HepG2 (cell line): Measurements from ENCODE around the gene LASP1. TPM values are rescaled to one million over a fixed set of nuclear protein-coding genes. Genes with fewer than 3 reads are reported as not detected.

Experiments
- ATF3 ChIP-seq: sonication (generic); formaldehyde crosslinking; IDR thresholded peaks from 2 replicates; pipeline ENCODE4 v1.4.0; 2020; ENCODE audit warnings: missing genetic modification reagents
- ATF5 ChIP-seq: sonication (generic); formaldehyde crosslinking; IDR thresholded peaks from 2 replicates; pipeline ENCODE4 v1.4.0; 2020; ENCODE audit warnings: mild to moderate bottlenecking, low read depth, missing genetic modification reagents
- CBX2 ChIP-seq, 2 experiments: fragments of 200-600 bp in 1 of 2; sonication (generic); formaldehyde crosslinking in 1 of 2; IDR thresholded peaks; 2 replicates each; pipeline versions ENCODE4 v1.7.0 to v1.8.1; 2018 to 2022; ENCODE audit warnings: low read depth in 2 of 2, low read length in 1 of 2, mild to moderate bottlenecking in 1 of 2, missing genetic modification reagents in 1 of 2
- GATAD2A ChIP-seq: IDR thresholded peaks from 2 replicates; pipeline ENCODE4 v1.6.1; 2016
- HOMEZ ChIP-seq: IDR thresholded peaks from 2 replicates; pipeline ENCODE4 v1.6.1; 2016; ENCODE audit warnings: low read depth
- HOXA9 ChIP-seq: sonication (generic); formaldehyde crosslinking; IDR thresholded peaks from 2 replicates; pipeline ENCODE4 v1.8.1; 2022; ENCODE audit warnings: missing genetic modification reagents, mild to moderate bottlenecking, moderate library complexity, borderline replicate concordance
- ISX ChIP-seq: sonication (generic); formaldehyde crosslinking; conservative IDR thresholded peaks from 2 replicates; pipeline ENCODE4 v1.5.0; 2020; ENCODE audit warnings: missing genetic modification reagents
- JUND ChIP-seq: sonication (generic); formaldehyde crosslinking; IDR thresholded peaks from 2 replicates; pipeline ENCODE4 v1.8.0; 2022; ENCODE audit warnings: mild to moderate bottlenecking, missing genetic modification reagents
- NFKB2 ChIP-seq: sonication (generic); formaldehyde crosslinking; IDR thresholded peaks from 2 replicates; pipeline ENCODE4 v1.4.0; 2020; ENCODE audit warnings: missing genetic modification reagents, borderline replicate concordance
- NFYC ChIP-seq: IDR thresholded peaks from 2 replicates; pipeline ENCODE4 v1.6.1; 2016; ENCODE audit warnings: missing genetic modification reagents, missing compliant biosample characterization
- PPARG ChIP-seq: conservative IDR thresholded peaks from 2 replicates; pipeline ENCODE4 v1.6.1; 2016; ENCODE audit warnings: missing biosample characterization, missing genetic modification reagents
- RAD21 ChIP-seq: fragments of 450-650 bp; formaldehyde crosslinking; IDR thresholded peaks from 2 replicates; pipeline ENCODE4 v1.5.0; 2020; ENCODE audit warnings: mild to moderate bottlenecking
- SALL1 ChIP-seq: sonication (generic); formaldehyde crosslinking; IDR thresholded peaks from 2 replicates; pipeline ENCODE4 v1.8.0; 2022; ENCODE audit warnings: mild to moderate bottlenecking, missing genetic modification reagents
- SP4 ChIP-seq: sonication (generic); formaldehyde crosslinking; IDR thresholded peaks from 2 replicates; pipeline ENCODE4 v1.8.1; 2023; ENCODE audit warnings: mild to moderate bottlenecking, missing genetic modification reagents
- STAG1 ChIP-seq: sonication (generic); formaldehyde crosslinking; IDR thresholded peaks from 2 replicates; pipeline ENCODE4 v1.4.0; 2020; ENCODE audit warnings: missing genetic modification reagents
- TBP ChIP-seq: sonication (generic); formaldehyde crosslinking; IDR thresholded peaks from 2 replicates; pipeline ENCODE4 v1.5.0; 2020; ENCODE audit warnings: missing genetic modification reagents
- TCF12 ChIP-seq, 2 experiments: fragments of 450-650 bp in 1 of 2; sonication (generic) in 1 of 2; formaldehyde crosslinking in 1 of 2; IDR thresholded peaks; 2 replicates each; pipeline versions ENCODE4 v1.6.1 to v1.8.0; 2017 to 2022; ENCODE audit warnings: antibody characterized with exemption in 1 of 2, mild to moderate bottlenecking in 1 of 2, missing genetic modification reagents in 1 of 2, moderate library complexity in 1 of 2
- TMF1 ChIP-seq: sonication (generic); formaldehyde crosslinking; IDR thresholded peaks from 2 replicates; pipeline ENCODE4 v1.8.1; 2022; ENCODE audit warnings: low read depth, missing genetic modification reagents
- U2AF2 ChIP-seq: fragments of 200-400 bp; formaldehyde crosslinking; IDR thresholded peaks from 2 replicates; pipeline ENCODE4 v1.6.1; 2017; ENCODE audit warnings: low read depth, mild to moderate bottlenecking, low read length
- WIZ ChIP-seq: sonication (generic); formaldehyde crosslinking; IDR thresholded peaks from 2 replicates; pipeline ENCODE4 v1.5.1; 2020; ENCODE audit warnings: mild to moderate bottlenecking, missing genetic modification reagents
- ZNF264 ChIP-seq: sonication (generic); formaldehyde crosslinking; IDR thresholded peaks from 2 replicates; pipeline ENCODE4 v1.4.0; 2020; ENCODE audit warnings: missing genetic modification reagents
- ZNF3 ChIP-seq: IDR thresholded peaks from 2 replicates; pipeline ENCODE4 v1.7.0; 2017; ENCODE audit warnings: inconsistent platforms
- ZNF329 ChIP-seq: sonication (generic); formaldehyde crosslinking; IDR thresholded peaks from 2 replicates; pipeline ENCODE4 v1.9.0; 2021; ENCODE audit warnings: low read depth, mild to moderate bottlenecking, missing genetic modification reagents
- ZNF44 ChIP-seq: sonication (generic); formaldehyde crosslinking; IDR thresholded peaks from 2 replicates; pipeline ENCODE4 v1.5.1; 2020; ENCODE audit warnings: mild to moderate bottlenecking, missing genetic modification reagents
- ZNF550 ChIP-seq: sonication (generic); formaldehyde crosslinking; IDR thresholded peaks from 2 replicates; pipeline ENCODE4 v1.4.0; 2020; ENCODE audit warnings: mild to moderate bottlenecking, missing genetic modification reagents, borderline replicate concordance
- ZNF580 ChIP-seq: IDR thresholded peaks from 2 replicates; pipeline ENCODE4 v1.6.1; 2016; ENCODE audit warnings: low read depth, borderline replicate concordance
- polyA plus RNA-seq, 8 experiments: library from polyadenylated mRNA; depleted of rRNA in 3 of 8; stranded (reverse) in 7 of 8; unstranded in 1 of 8; fragments of >200 nt; fragmentation: Illumina TruSeq in 4 of 8; extraction: Trizol in 4 of 8; gene quantifications; 2 replicates each; pipeline versions ENCODE4 v1.2.1 to v1.2.3, GENCODE V29; 2011 to 2016; ENCODE audit warnings: low read depth in 4 of 8, missing spikeins in 1 of 8, mixed read lengths in 1 of 8; ENCODE audit not compliant: insufficient read depth in 1 of 8
- total RNA-seq, 5 experiments: library from RNA; depleted of rRNA; stranded (reverse); fragments of >200 nt; fragmentation: Illumina TruSeq; extraction: Trizol; gene quantifications; 2 replicates each; pipeline ENCODE4 v1.2.3, GENCODE V29; 2016; ENCODE audit warnings: low read depth in 1 of 5
- TF ChIP-seq, protein P1 (sequence below): sonication (generic); formaldehyde crosslinking; IDR thresholded peaks from 2 replicates; pipeline ENCODE4 v1.5.0; 2020; ENCODE audit warnings: mild to moderate bottlenecking, low read depth, missing genetic modification reagents, borderline replicate concordance
- TF ChIP-seq, protein P2 (sequence below): IDR thresholded peaks from 2 replicates; pipeline ENCODE4 v1.6.1; 2012; ENCODE audit warnings: inconsistent platforms

LASP1 gene
- total and polyA plus RNA-seq, 2 of the 13 experiments (the other 11 are each of a cell fraction or from before 2014, with no cell fraction given), result 70.1 to 97.0 TPM

DNA sequence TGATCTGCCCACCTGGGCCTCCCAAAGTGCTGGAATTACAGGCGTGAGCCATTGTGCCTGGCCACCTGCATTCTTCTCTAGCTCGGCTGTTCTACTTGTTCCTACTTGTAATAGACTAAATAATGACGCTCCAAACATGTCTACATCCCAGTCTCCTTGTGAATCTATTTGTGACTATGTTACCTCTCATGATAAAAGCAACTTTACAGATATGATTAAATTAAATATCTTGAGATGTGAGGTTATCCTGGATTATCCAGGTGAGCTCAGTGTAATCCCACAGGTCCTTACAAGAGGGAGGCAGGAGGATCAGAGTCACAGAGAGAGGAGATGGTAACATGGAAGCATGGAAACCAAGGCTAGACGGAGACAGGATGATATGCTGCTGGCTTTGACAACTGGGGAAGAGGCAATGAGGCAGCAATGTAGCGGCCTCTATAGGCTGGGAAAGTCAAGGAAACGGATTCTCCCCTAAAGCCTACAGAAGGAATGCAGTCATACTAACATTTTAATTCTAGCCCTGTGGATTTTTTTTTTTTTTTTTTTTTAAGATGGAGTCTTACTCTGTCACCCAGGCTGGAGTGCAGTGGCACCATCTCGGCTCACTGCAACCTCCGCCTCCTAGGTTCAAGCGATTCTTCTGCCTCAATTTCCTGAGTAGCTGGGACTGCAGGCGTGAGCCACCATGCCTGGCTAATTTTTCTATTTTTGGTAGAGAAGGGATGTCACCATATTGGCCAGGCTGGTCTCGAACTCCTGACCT is 5.0 kb upstream of the LASP1 start (continued):
- TF ChIP-seq CBX2 (IDR thresholded peaks at IDR 0.05; ENCODE audit: low read depth, low read length) (no peak), CBX2 (CRISPR knock-in tag; IDR thresholded peaks at IDR 0.05; ENCODE audit: low read depth) (no peak), GATAD2A (peak; percentile 45; the same call in 1 of the 2 replicates), JUND (CRISPR knock-in tag) (no peak), U2AF2 (no peak), ZNF44 (no peak), SP4 (CRISPR knock-in tag) (no peak), ISX (CRISPR knock-in tag) (no peak), RAD21 (CRISPR knock-in tag) (peak; percentile 20; the same call in 1 of the 2 replicates), TCF12 (IDR thresholded peaks at IDR 0.05) (no peak), TCF12 (CRISPR knock-in tag; IDR thresholded peaks at IDR 0.05) (no peak), ZNF550 (CRISPR knock-in tag) (no peak), STAG1 (CRISPR knock-in tag) (peak; percentile 73), HOXA9 (CRISPR knock-in tag) (no peak), NFKB2 (CRISPR knock-in tag) (no peak), ZNF264 (CRISPR knock-in tag) (no peak), WIZ (CRISPR knock-in tag) (no peak), ZNF329 (CRISPR knock-in tag) (no peak), PPARG (CRISPR knock-in tag) (no peak), NFYC (CRISPR knock-in tag) (no peak), TBP (CRISPR knock-in tag) (no peak), ATF5 (no peak), TMF1 (CRISPR knock-in tag) (no peak), ATF3 (no peak), HOMEZ (CRISPR knock-in tag) (0 out of 2 replicates have a peak, but pooled peaks have one; percentile 12), ZNF580 (CRISPR knock-in tag) (peak; percentile 33; the same call in 1 of the 2 replicates), SALL1 (CRISPR knock-in tag) (peak; percentile 42; the same call in 1 of the 2 replicates), ZNF3 (CRISPR knock-in tag) (no peak)
- TF ChIP-seq, protein P1, sequence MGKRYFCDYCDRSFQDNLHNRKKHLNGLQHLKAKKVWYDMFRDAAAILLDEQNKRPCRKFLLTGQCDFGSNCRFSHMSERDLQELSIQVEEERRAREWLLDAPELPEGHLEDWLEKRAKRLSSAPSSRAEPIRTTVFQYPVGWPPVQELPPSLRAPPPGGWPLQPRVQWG, result no peak
- TF ChIP-seq, protein P2, sequence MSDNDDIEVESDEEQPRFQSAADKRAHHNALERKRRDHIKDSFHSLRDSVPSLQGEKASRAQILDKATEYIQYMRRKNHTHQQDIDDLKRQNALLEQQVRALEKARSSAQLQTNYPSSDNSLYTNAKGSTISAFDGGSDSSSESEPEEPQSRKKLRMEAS, result no peak
